ENCODE results near the gene NRXN2.

GRCh38 chr11:64652586-64653387, 70.2 kb downstream of the NRXN2 start:
- TF ChIP-seq RAD21 (IDR thresholded peaks at IDR 0.05; ENCODE audit: low read depth), result peak; percentile 96
- TF ChIP-seq EGR1 (IDR thresholded peaks at IDR 0.05), result no peak
- no peak for TF ChIP-seq TCF12 (IDR thresholded peaks at IDR 0.05; ENCODE audit: low read depth)
- TF ChIP-seq EP300 (IDR thresholded peaks at IDR 0.05; ENCODE audit: borderline replicate concordance), result no peak
- TF ChIP-seq REST (IDR thresholded peaks at IDR 0.05; ENCODE audit: low read depth), result no peak
- no peak for TF ChIP-seq NFIC (IDR thresholded peaks at IDR 0.05)
- no peak for TF ChIP-seq CEBPB (IDR thresholded peaks at IDR 0.05)
- no peak for TF ChIP-seq ZBTB7A (IDR thresholded peaks at IDR 0.05; ENCODE audit: low read depth)
- no peak for TF ChIP-seq TAF1 (IDR thresholded peaks at IDR 0.05; ENCODE audit: low read depth)
- TF ChIP-seq YY1 (IDR thresholded peaks at IDR 0.05; ENCODE audit: low read depth), result no peak
- no peak for TF ChIP-seq FOXM1 (IDR thresholded peaks at IDR 0.05; ENCODE audit: borderline replicate concordance, low read depth)
- TF ChIP-seq MAX (IDR thresholded peaks at IDR 0.05), result no peak
- no peak for TF ChIP-seq TEAD4 (IDR thresholded peaks at IDR 0.05)

All from Ishikawa (cell line).